ENCODE measurements around the gene CFAP57. TPM values are rescaled to one million over a fixed set of nuclear protein-coding genes. Genes with fewer than 3 reads are reported as not detected.

CFAP57 gene
- total and polyA plus RNA-seq, 12 donors: 0.09 to 0.35 (median 0.16) TPM; not detected in 5

DNA sequence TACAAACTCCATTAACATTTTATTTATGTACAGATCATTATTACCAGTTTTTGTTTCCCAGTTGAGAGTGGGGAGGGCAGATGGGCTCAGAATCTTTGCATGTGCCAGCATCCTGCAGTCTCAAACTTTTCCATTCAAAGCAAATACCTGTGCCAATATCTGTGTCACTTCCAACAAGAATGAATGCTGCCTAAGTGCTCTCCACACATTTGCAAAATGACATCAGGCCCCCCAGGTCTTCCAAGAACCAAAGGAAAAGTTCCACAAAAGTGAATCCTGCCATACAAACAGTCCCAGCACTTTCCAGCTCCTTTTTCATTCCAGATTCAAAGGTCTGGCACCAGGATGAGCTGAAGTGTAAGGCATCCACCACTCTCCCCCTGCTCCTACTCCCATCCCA lies 127.0 kb downstream of the CFAP57 start:
- Histone ChIP-seq H3K27me3 (no peaks in the 10 kb centered on the region), H3K27ac (peak overlapping the region in 8 of 10 donors; percentile 3 to 94 (median 86)), H3K36me3 (no peaks in the 10 kb centered on the region), H3K4me1 (peaks cover 11 to 80% (median 42%) of the 10 kb centered on the region in 9 donors), H3K9me3 (no peaks in the 10 kb centered on the region), H3K4me3 (no peak overlapping the region)
- TF ChIP-seq CTCF (IDR thresholded peaks at IDR 0.05): no peak
- intact Hi-C loops (cut with DNase I): loop anchor here in 3 of 10 donors (5.0 kb wide), 3 partner anchors 48 to 62 kb away; partner anchors contain the start of gene CDC20 (in 1 of the 3)
- DNase-seq (no peak), ATAC-seq (no peak)

DNA sequence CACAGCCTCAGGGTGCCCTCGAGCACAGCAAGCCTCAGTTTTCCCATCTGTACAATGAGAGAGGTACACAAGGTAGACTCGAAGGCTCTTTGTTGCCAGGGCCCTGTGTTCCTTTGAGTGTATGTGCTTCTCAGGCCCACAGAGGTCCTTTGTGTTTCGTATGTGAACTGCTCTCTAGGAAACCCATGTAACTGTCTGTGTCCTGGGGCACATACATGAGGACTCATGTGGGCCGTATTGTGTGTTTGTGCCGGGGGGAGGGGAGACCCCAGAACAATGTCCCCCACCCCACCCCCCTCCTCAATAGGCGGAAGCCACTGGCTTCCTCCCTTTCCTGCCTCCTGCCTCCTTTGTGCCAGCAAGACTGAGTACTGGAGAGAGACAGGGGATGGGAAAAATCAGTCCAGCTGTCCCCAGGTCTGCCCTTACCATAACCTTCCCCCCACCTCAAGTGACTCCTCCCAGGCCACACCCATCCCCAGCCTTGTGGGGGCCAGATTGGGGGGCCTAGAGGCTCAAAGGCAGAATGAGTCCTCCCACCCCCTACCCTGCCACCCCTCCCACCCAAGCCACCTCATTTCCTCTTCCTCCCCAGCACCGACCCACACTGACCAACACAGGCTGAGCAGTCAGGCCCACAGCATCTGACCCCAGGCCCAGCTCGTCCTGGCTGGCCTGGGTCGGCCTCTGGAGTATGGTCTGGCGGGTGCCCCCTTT lies 128.4 kb downstream of the CFAP57 start, which contains the start of gene TIE1:
TSS of gene TIE1 (plus strand) at position 605 of the 717 bp plus-strand sequence. CDS start at position 695, 90 bp downstream.
- H3K4me3 ChIP-seq: peak within 1 kb of the TSS; percentile 32 to 63 (median 50)
- peaks cover 0 to 7% (median 0%) of the 10 kb centered on the region in 9 donors for H3K36me3 ChIP-seq
- DNase-seq (peak; percentile 52 to 80), ATAC-seq (peak; percentile 68 to 89 (median 83))
- peak within 1 kb of the TSS; percentile 71 to 94 (median 84) for H3K27ac ChIP-seq
- intact Hi-C loops (cut with DNase I): loop anchor here in 4 of 10 donors (5.0 kb wide), 4 partner anchors 42 to 67 kb away; partner anchors contain the start of gene ELOVL1 (in 1 of the 4)
- H3K27me3 ChIP-seq: no peaks in the 10 kb centered on the region
- H3K4me1 ChIP-seq: peaks cover 7 to 79% (median 40%) of the 10 kb centered on the region in 9 donors
- TF ChIP-seq CTCF (IDR thresholded peaks at IDR 0.05): no peak
- H3K9me3 ChIP-seq: no peaks in the 10 kb centered on the region
- 65 to 69% methylated on average over 10 of the region's 10 CpGs for WGBS, 2 donors

- Histone ChIP-seq H3K4me3 (peak overlapping the region in 9 of 10 donors; percentile 40 to 63 (median 53)), H3K4me1 (peaks cover 3 to 71% (median 33%) of the 10 kb centered on the region in 9 donors), H3K36me3 (peaks cover 0 to 21% (median 0%) of the 10 kb centered on the region in 9 donors), H3K27me3 (no peaks in the 10 kb centered on the region), H3K27ac (peak overlapping the region in 9 of 10 donors; percentile 73 to 94 (median 84)), H3K9me3 (no peaks in the 10 kb centered on the region)
- ATAC-seq: peak in 2 of 8 donors; percentile 12 to 13
- no peak for TF ChIP-seq CTCF (IDR thresholded peaks at IDR 0.05)
- intact Hi-C loops (cut with DNase I): loop anchor here in 4 of 10 donors (2.0 to 5.0 kb wide), 5 partner anchors 40 to 65 kb away; partner anchors contain the start of gene ELOVL1 (in 1 of the 4)
- 26 to 43% methylated on average over 1 of the region's 1 CpG for WGBS, 2 donors
- DNase-seq: no peak
Measured at GRCh38 chr1:43302201-43302600, 130.1 kb downstream of the CFAP57 start.

DNA sequence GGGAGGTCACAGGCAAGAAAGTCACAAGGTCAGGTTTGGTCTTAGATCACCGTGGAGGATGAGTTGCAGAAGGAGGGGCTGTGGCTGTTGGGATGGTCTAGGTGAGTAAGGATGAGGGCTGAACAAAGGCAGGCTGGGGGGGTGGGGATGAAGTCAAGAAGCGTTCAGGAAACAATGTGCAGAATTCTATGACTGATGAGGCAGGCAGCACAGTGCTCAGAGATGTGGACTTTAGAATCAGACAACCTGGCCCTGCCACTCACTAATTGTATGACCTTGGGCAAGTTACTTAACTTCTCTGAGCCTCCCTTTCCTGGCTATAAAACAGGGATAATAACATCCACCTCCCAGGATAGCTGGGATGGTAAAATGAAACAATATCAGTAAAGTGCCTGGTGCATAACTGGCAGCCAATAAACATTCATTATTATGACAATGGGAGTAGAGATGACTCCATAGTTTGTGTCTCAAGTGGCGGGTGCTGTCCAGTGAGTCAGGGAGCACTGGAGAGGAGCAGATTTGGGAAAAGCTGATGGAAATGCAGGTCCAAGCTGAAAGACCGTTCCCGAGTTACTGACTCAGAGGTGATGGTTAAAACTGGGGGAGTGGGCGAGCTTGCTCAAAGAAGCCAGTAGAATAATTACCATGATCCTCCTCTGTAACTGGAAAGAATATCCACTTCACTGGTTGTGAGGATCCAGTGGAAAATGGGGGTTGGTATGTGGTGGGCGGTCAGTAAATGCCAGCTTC lies 130.8 kb downstream of the CFAP57 start:
- H3K27me3 ChIP-seq: no peaks in the 10 kb centered on the region
- peak overlapping the region; percentile 1 to 94 (median 84) for H3K27ac ChIP-seq
- ATAC-seq: no peak
- H3K4me3 ChIP-seq: peak overlapping the region in 9 of 10 donors; percentile 20 to 63 (median 53)
- intact Hi-C loops (cut with DNase I): loop anchor here in 5 of 10 donors (1.0 to 5.0 kb wide), 6 partner anchors 39 to 66 kb away; partner anchors contain the start of gene ELOVL1 (in 1 of the 5)
- no peak for TF ChIP-seq CTCF (IDR thresholded peaks at IDR 0.05)
- WGBS, 2 donors: 62 to 72% methylated on average over 7 of the region's 7 CpGs
- H3K9me3 ChIP-seq: no peaks in the 10 kb centered on the region
- H3K36me3 ChIP-seq: peaks cover 0 to 27% (median 0%) of the 10 kb centered on the region in 9 donors
- DNase-seq: no peak
- peaks cover 3 to 67% (median 30%) of the 10 kb centered on the region in 9 donors for H3K4me1 ChIP-seq
